Prostate gland (tissue), 2 donors: ENCODE data around the gene CDT1. TPM values are rescaled to one million over a fixed set of nuclear protein-coding genes. Genes with fewer than 3 reads are reported as not detected.

Source experiments
- DNase-seq: peaks from one replicate; pipeline ENCODE4 v3.0.0-alpha.2; 2019; ENCODE audit warnings: low spot score
- H3K27ac ChIP-seq, 2 donors: fragments of 200-600 bp; sonication (generic); 2 replicates each; pipeline ENCODE4 v1.5.1; 2017 to 2019
- H3K27me3 ChIP-seq: fragments of 200-600 bp; sonication (generic); replicated peaks from 2 replicates; pipeline ENCODE4 v1.5.1; 2019; ENCODE audit not compliant: insufficient read depth
- H3K36me3 ChIP-seq, 2 donors: fragments of 200-600 bp; sonication (generic); 1 replicate in 1 of 2; 2 replicates in 1 of 2; pipeline versions ENCODE4 v1.5.1 to v1.8.1; 2017 to 2019
- H3K4me1 ChIP-seq: fragments of 200-600 bp; sonication (generic); replicated peaks from 2 replicates; pipeline ENCODE4 v1.5.1; 2019
- H3K4me3 ChIP-seq, 2 donors: fragments of 200-600 bp; sonication (generic); 2 replicates each; pipeline ENCODE4 v1.5.1; 2017 to 2019
- H3K9me3 ChIP-seq: fragments of 200-600 bp; sonication (generic); 2 replicates; pipeline ENCODE4 v1.5.1; 2017
- CTCF ChIP-seq, 4 experiments: fragments of 200-600 bp in 2 of 4; fragments of 450-650 bp in 2 of 4; sonication (generic) in 2 of 4; IDR thresholded peaks; 1 replicate in 3 of 4; 2 replicates in 1 of 4; pipeline ENCODE4 v1.5.1; 2016 to 2019; ENCODE audit warnings: antibody characterized with exemption in 4 of 4, mild to moderate bottlenecking in 2 of 4, moderate library complexity in 2 of 4
- POLR2A ChIP-seq: fragments of 450-650 bp; IDR thresholded peaks from one replicate; pipeline ENCODE4 v1.6.1; 2016; ENCODE audit warnings: antibody characterized with exemption, mild to moderate bottlenecking
- POLR2AphosphoS5 ChIP-seq: sonication (generic); formaldehyde crosslinking; IDR thresholded peaks from one replicate; pipeline ENCODE4 v1.6.1; 2017; ENCODE audit warnings: antibody characterized with exemption
- WGBS: methylation state at CpG from one replicate; pipeline ENCODE4 v1.1.5; 2018; 5-methylcytosine and 5-hydroxymethylcytosine counted together
- intact Hi-C: fragments of 100-400 bp; cut with DNase I; formaldehyde crosslinking; loops from one replicate; pipeline ENCODE4 v1.14.2; 2022
- total RNA-seq, 2 donors: library from RNA; depleted of rRNA; stranded (reverse); fragments of >200 nt; gene quantifications; one replicate each; pipeline ENCODE4 v1.1.0, GENCODE V29; 2016

CDT1 gene
- total RNA-seq, 2 donors from 2014 or later, result 4.3 to 7.6 TPM

- intact Hi-C loops, result no loop called here
- H3K27me3 ChIP-seq, result no peaks in the 10 kb centered on the region
- 49% methylated on average over 35 of the region's 35 CpGs for WGBS
- no peak overlapping the region for H3K4me3 ChIP-seq
- no peak overlapping the region for H3K27ac ChIP-seq
- TF ChIP-seq POLR2A (no peak), CTCF (IDR thresholded peaks at IDR 0.05) (no peak), POLR2AphosphoS5 (no peak)
- no peaks in the 10 kb centered on the region for H3K9me3 ChIP-seq
- no peaks in the 10 kb centered on the region for H3K4me1 ChIP-seq
- H3K36me3 ChIP-seq, result no peaks in the 10 kb centered on the region
- no peak for DNase-seq
These were observed 10.2 kb upstream of the CDT1 start for GRCh38 chr16:88793251-88793954.

GRCh38 chr16:88796278-88796677 is 7.3 kb upstream of the CDT1 start:
- TF ChIP-seq POLR2A (no peak), POLR2AphosphoS5 (no peak)
- 65% methylated on average over 4 of the region's 4 CpGs for WGBS
- H3K27ac ChIP-seq, result no peak overlapping the region
- H3K9me3 ChIP-seq, result no peaks in the 10 kb centered on the region
- no peak overlapping the region for H3K4me3 ChIP-seq
- H3K36me3 ChIP-seq, result no peaks in the 10 kb centered on the region
- intact Hi-C loops, result no loop called here
- no peaks in the 10 kb centered on the region for H3K4me1 ChIP-seq
- no peak for DNase-seq
- no peaks in the 10 kb centered on the region for H3K27me3 ChIP-seq

GRCh38 chr16:88798073-88798472 is 5.5 kb upstream of the CDT1 start:
- no peak overlapping the region for H3K4me3 ChIP-seq
- no peaks in the 10 kb centered on the region for H3K27me3 ChIP-seq
- DNase-seq, result no peak
- intact Hi-C loops, result no loop called here
- no peak overlapping the region for H3K27ac ChIP-seq
- no peaks in the 10 kb centered on the region for H3K36me3 ChIP-seq
- no peaks in the 10 kb centered on the region for H3K4me1 ChIP-seq
- no peak for TF ChIP-seq POLR2A
- no peaks in the 10 kb centered on the region for H3K9me3 ChIP-seq
- WGBS, result 87% methylated on average over 4 of the region's 4 CpGs

- TF ChIP-seq POLR2A (no peak), POLR2AphosphoS5 (no peak), CTCF (IDR thresholded peaks at IDR 0.05) (no peak)
- Histone ChIP-seq H3K27me3 (no peaks in the 10 kb centered on the region), H3K4me3 (no peak overlapping the region), H3K27ac (no peak overlapping the region), H3K36me3 (no peaks in the 10 kb centered on the region), H3K9me3 (no peaks in the 10 kb centered on the region), H3K4me1 (peaks cover under 1% of the 10 kb centered on the region)
- intact Hi-C loops, result no loop called here
- no peak for DNase-seq
These were observed 4.7 kb upstream of the CDT1 start for GRCh38 chr16:88798772-88799455.

- Histone ChIP-seq H3K27me3 (no peaks in the 10 kb centered on the region), H3K4me1 (peaks cover 5% of the 10 kb centered on the region), H3K36me3 (no peaks in the 10 kb centered on the region), H3K27ac (no peak overlapping the region), H3K9me3 (no peaks in the 10 kb centered on the region), H3K4me3 (no peak overlapping the region)
- intact Hi-C loops, result no loop called here
- TF ChIP-seq CTCF (IDR thresholded peaks at IDR 0.05) (no peak), POLR2AphosphoS5 (no peak), POLR2A (no peak)
- no peak for DNase-seq
- WGBS, result 88% methylated on average over 17 of the region's 17 CpGs
These were observed 3.9 kb upstream of the CDT1 start for GRCh38 chr16:88799569-88800276.
